ENCODE data around the gene TACO1. TPM values are rescaled to one million over a fixed set of nuclear protein-coding genes. Genes with fewer than 3 reads are reported as not detected.

The TACO1 gene
- total and polyA plus RNA-seq, 2 of the 4 experiments (the other 2 are of a cell fraction): 6.5 to 28.8 TPM

- no peak overlapping the region for H3K27ac ChIP-seq (ENCODE audit: insufficient read depth, low read length)
- H3K4me1 ChIP-seq (ENCODE audit: control insufficient read depth, insufficient read depth, low read length): peaks cover 5% of the 10 kb centered on the region
- no peak overlapping the region for H3K14ac ChIP-seq (replicated peaks; ENCODE audit: low read depth, low read length)
- H4K5ac ChIP-seq (ENCODE audit: low read depth, low read length): no peak overlapping the region
- no peak overlapping the region for H2BK20ac ChIP-seq (ENCODE audit: low read depth, low read length)
- no peak overlapping the region for H4K91ac ChIP-seq (ENCODE audit: insufficient read depth, low read depth, low read length)
- POLR2A ChIA-PET (ENCODE audit: unreplicated experiment): no interaction called here
- H2AK5ac ChIP-seq (ENCODE audit: low read depth, low read length): no peak overlapping the region
- H3K4me3 ChIP-seq (ENCODE audit: insufficient read depth, low read depth, low read length): no peak overlapping the region
- peaks cover 12% of the 10 kb centered on the region; the same call in 1 of the 2 replicates for H4K20me1 ChIP-seq (ENCODE audit: insufficient read depth, low read length)
- BruUV-seq (replicated peaks): no TSS peak
- peak; percentile 90 for ATAC-seq (ENCODE audit: low read depth)
- no peak for TF ChIP-seq POLR2A (IDR thresholded peaks at IDR 0.05; ENCODE audit: low read depth, low read length)
- TF ChIP-seq CHD1 (IDR thresholded peaks at IDR 0.05; ENCODE audit: low read depth, low read length): no peak
- no peak for TF ChIP-seq BHLHE40 (IDR thresholded peaks at IDR 0.05; ENCODE audit: low read depth, low read length)
- no peak for TF ChIP-seq CTCF (conservative IDR thresholded peaks at IDR 0.05; ENCODE audit: low read depth, low read length)
- TF ChIP-seq RFX5 (IDR thresholded peaks at IDR 0.05; ENCODE audit: low read depth, low read length): no peak
- no peak for TF ChIP-seq RAD21 (IDR thresholded peaks at IDR 0.05; ENCODE audit: low read length)
- TF ChIP-seq MAFK (IDR thresholded peaks at IDR 0.05; ENCODE audit: low read depth, low read length): no peak
- no peak for TF ChIP-seq ELK1 (IDR thresholded peaks at IDR 0.05; ENCODE audit: borderline replicate concordance, low read depth, low read length)
- no peak overlapping the region for H2BK15ac ChIP-seq (ENCODE audit: low read depth, low read length)
- no peak overlapping the region for H2AFZ ChIP-seq (replicated peaks; ENCODE audit: low read length, poor library complexity)
- H3K9ac ChIP-seq (ENCODE audit: low read depth, low read length): no peak overlapping the region
- no peak overlapping the region for H4K8ac ChIP-seq (ENCODE audit: low read depth in 2 of 2, low read length in 2 of 2)
- H2BK120ac ChIP-seq (ENCODE audit: low read depth, low read length): no peak overlapping the region
- H3K9me1 ChIP-seq (ENCODE audit: insufficient read depth, low read length): peaks cover 8% of the 10 kb centered on the region; the same call in 1 of the 2 replicates
- no peak overlapping the region for H3K23ac ChIP-seq (ENCODE audit: low read depth, low read length)
- peaks cover 4 to 10% of the 10 kb centered on the region in 2 experiments; a peak in 2 of 4 replicates for H3K79me1 ChIP-seq (ENCODE audit: low read depth in 1 of 2, low read length in 2 of 2)
- DNase-seq: peak; percentile 82
- in situ Hi-C loops (cut with MboI; ENCODE audit: low sequenced_read_pairs): no loop called here
- H3K4me2 ChIP-seq (ENCODE audit: low read depth, low read length): no peak overlapping the region; the same call in 1 of the 2 replicates
- no peak overlapping the region for H2BK5ac ChIP-seq (ENCODE audit: low read depth, low read length, poor library complexity, severe bottlenecking)
- CTCF ChIA-PET: no interaction called here
- no peak overlapping the region for H2AK9ac ChIP-seq (replicated peaks; ENCODE audit: low read depth, low read length, poor library complexity)
- H3K4ac ChIP-seq (ENCODE audit: low read depth, low read length): no peak overlapping the region
- dilution Hi-C loops (cut with HindIII; ENCODE audit: low sequenced_read_pairs, unreplicated experiment): no loop called here
- H3K9me3 ChIP-seq (ENCODE audit: control insufficient read depth, insufficient read depth, low read length): no peaks in the 10 kb centered on the region
- no peak overlapping the region for H3K56ac ChIP-seq (ENCODE audit: extremely low read depth, insufficient read depth, low read length)
- WGBS, 2 experiments (ENCODE audit: extremely low coverage in 2 of 2, insufficient read length in 1 of 2): 47% methylated on average over 2 of the region's 4 CpGs; no CpG with 5 or more reads in 1 of the 2 experiments
- no peak overlapping the region for H3K18ac ChIP-seq (ENCODE audit: low read depth, low read length)
- intact Hi-C loops (cut with micrococcal nuclease): no loop called here
- H3K27me3 ChIP-seq (ENCODE audit: control insufficient read depth, insufficient read depth, low read length): no peaks in the 10 kb centered on the region
- peaks cover 8% of the 10 kb centered on the region for H3K36me3 ChIP-seq (ENCODE audit: control insufficient read depth, insufficient read depth, low read length)
Measured at GRCh38 chr17:63647065-63647725, 46.5 kb downstream of the TACO1 start.
